OCI-LY3 (cell line): ENCODE data around the gene PLA2G1B.

Experiments used
- H2AFZ ChIP-seq: fragments of 200-600, 300-600 bp; shearing (Covaris generic); 2 replicates; pipeline ENCODE4 v1.6.0; 2014; ENCODE audit warnings: antibody characterized with exemption, low read depth, low read length
- H3K27ac ChIP-seq: fragments of 200-600, 300-600 bp; sonication (generic); 2 replicates; pipeline ENCODE4 v1.5.1; 2014; ENCODE audit warnings: mild to moderate bottlenecking, low read length, moderate library complexity, mixed read lengths
- H3K27me3 ChIP-seq: fragments of 200-600, 300-600 bp; sonication (generic); 2 replicates; pipeline ENCODE4 v1.6.1; 2014; ENCODE audit warnings: low read depth, low read length, mixed read lengths
- H3K36me3 ChIP-seq: fragments of 200-600, 300-600 bp; sonication (generic); replicated peaks from 2 replicates; pipeline ENCODE3; 2014; ENCODE audit warnings: low read depth, low read length, mixed read lengths
- H3K4me1 ChIP-seq: fragments of 300-600, 200-600 bp; sonication (generic); 2 replicates; pipeline ENCODE4 v1.6.1; 2014; ENCODE audit warnings: low read length, mixed read lengths
- H3K4me2 ChIP-seq: fragments of 200-600, 300-600 bp; sonication (generic); 2 replicates; pipeline ENCODE4 v1.6.1; 2014; ENCODE audit warnings: low read length, mixed read lengths
- H3K4me3 ChIP-seq: fragments of 300-600, 200-600 bp; sonication (generic); 2 replicates; pipeline ENCODE4 v1.5.1; 2014; ENCODE audit warnings: antibody characterized with exemption, mild to moderate bottlenecking, low read length, moderate library complexity
- H3K79me2 ChIP-seq: fragments of 300-600, 200-600 bp; shearing (Covaris generic); 2 replicates; pipeline ENCODE4 v1.6.1; 2014; ENCODE audit warnings: mild to moderate bottlenecking, low read length, mixed read lengths
- H3K9ac ChIP-seq: fragments of 300-600, 200-600 bp; shearing (Covaris generic); 2 replicates; pipeline ENCODE4 v1.6.0; 2014; ENCODE audit warnings: mild to moderate bottlenecking, low read length, moderate library complexity
- H3K9me3 ChIP-seq: fragments of 200-600, 300-600 bp; shearing (Covaris generic); 2 replicates; pipeline ENCODE4 v1.6.1; 2014; ENCODE audit warnings: low read length, mixed read lengths; ENCODE audit not compliant: insufficient read depth
- H4K20me1 ChIP-seq: fragments of 200-600, 300-600 bp; sonication (generic); 2 replicates; pipeline ENCODE4 v1.6.1; 2016; ENCODE audit warnings: low read length, mixed read lengths; ENCODE audit not compliant: insufficient read depth
- CTCF ChIP-seq: fragments of 200-600, 300-600 bp; sonication (generic); IDR thresholded peaks from 2 replicates; pipeline ENCODE4 v1.5.1; 2014; ENCODE audit warnings: antibody characterized with exemption, low read length, low read depth
- EZH2phosphoT487 ChIP-seq: fragments of 200-600 bp; shearing (Covaris generic); IDR thresholded peaks from 2 replicates; pipeline ENCODE4 v1.6.1; 2018; ENCODE audit warnings: antibody characterized with exemption, mixed run types, low read depth

Gene PLA2G1B

DNA sequence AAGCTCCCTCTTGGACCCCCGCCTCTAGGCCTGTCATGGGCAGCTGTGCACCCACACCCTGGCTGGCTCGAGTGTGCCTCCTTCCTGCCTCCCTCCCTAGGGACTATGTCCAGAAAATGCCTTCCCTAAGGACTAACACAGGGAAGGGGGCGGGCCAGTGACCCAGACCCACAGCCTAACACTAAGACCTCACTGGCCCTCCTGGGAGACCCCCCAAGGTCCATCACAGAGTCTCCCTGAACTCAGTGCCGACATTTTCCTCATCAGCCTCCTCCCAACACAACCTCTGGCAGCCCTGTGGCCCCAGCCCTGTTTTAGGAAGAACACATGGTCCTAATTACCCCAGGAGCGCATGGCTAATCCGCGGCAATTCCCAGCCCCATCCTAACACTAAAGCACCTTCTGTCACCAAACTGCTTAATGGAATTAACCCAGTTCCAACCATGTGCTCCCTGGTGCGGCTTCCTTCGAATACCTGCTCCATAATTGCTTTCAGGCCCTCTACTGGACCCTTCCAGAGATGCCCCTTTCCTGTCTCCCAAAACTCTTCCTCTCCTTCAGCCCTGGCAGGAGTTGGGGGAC, 35.8 kb upstream of the PLA2G1B start:
- Histone ChIP-seq H3K4me3 (no peak overlapping the region), H3K79me2 (no peaks in the 10 kb centered on the region), H2AFZ (no peak overlapping the region), H4K20me1 (no peaks in the 10 kb centered on the region), H3K27ac (no peak overlapping the region), H3K9me3 (no peaks in the 10 kb centered on the region), H3K27me3 (no peaks in the 10 kb centered on the region; the same call in 1 of the 2 replicates), H3K36me3 (no peaks in the 10 kb centered on the region), H3K4me1 (no peaks in the 10 kb centered on the region), H3K4me2 (no peak overlapping the region), H3K9ac (no peak overlapping the region)
- no peak for TF ChIP-seq CTCF
- no peak for TF ChIP-seq EZH2phosphoT487

- no peak overlapping the region for H3K9ac ChIP-seq
- no peak overlapping the region for H2AFZ ChIP-seq
- H3K27me3 ChIP-seq: no peaks in the 10 kb centered on the region; the same call in 1 of the 2 replicates
- no peaks in the 10 kb centered on the region for H3K9me3 ChIP-seq
- TF ChIP-seq EZH2phosphoT487 (no peak), CTCF (no peak)
- H3K79me2 ChIP-seq: no peaks in the 10 kb centered on the region
- H4K20me1 ChIP-seq: no peaks in the 10 kb centered on the region
- H3K27ac ChIP-seq: no peak overlapping the region
- H3K4me2 ChIP-seq: no peak overlapping the region
- no peak overlapping the region for H3K4me3 ChIP-seq
- no peaks in the 10 kb centered on the region for H3K36me3 ChIP-seq
- H3K4me1 ChIP-seq: no peaks in the 10 kb centered on the region
These were observed 35.1 kb upstream of the PLA2G1B start for GRCh38 chr12:120362516-120363273.

- Histone ChIP-seq H2AFZ (no peak overlapping the region), H3K9me3 (no peaks in the 10 kb centered on the region), H3K4me1 (no peaks in the 10 kb centered on the region), H3K79me2 (no peaks in the 10 kb centered on the region), H3K9ac (no peak overlapping the region), H3K27ac (no peak overlapping the region), H3K4me2 (no peak overlapping the region), H3K27me3 (no peaks in the 10 kb centered on the region; the same call in 1 of the 2 replicates), H3K36me3 (no peaks in the 10 kb centered on the region), H4K20me1 (no peaks in the 10 kb centered on the region), H3K4me3 (no peak overlapping the region)
- TF ChIP-seq CTCF (no peak), EZH2phosphoT487 (no peak)
These were observed 34.1 kb upstream of the PLA2G1B start for GRCh38 chr12:120361506-120362208.

DNA sequence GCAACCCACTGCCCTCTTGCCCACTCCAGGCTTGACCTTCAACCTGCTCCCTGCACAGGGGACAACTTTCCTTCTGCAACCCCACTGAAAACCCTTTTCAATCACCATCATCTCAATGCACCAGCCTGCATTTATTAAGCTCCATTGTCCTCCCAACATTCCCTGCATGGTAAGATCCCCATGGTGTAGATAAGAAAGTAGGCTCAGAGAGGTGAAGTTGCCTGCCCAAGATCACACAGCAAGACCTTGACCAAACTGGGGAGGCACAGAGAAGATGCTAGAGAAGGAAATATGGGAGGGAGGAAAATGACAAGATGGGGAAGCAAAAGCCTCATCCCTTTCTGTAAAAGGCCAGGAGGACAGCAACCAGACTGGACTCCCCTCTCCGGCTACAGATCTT, 31.5 kb upstream of the PLA2G1B start:
- H3K4me3 ChIP-seq: no peak overlapping the region
- TF ChIP-seq CTCF (no peak), EZH2phosphoT487 (no peak)
- no peaks in the 10 kb centered on the region for H3K27me3 ChIP-seq
- H2AFZ ChIP-seq: no peak overlapping the region
- no peaks in the 10 kb centered on the region for H3K79me2 ChIP-seq
- no peak overlapping the region for H3K9ac ChIP-seq
- no peaks in the 10 kb centered on the region for H4K20me1 ChIP-seq
- no peaks in the 10 kb centered on the region for H3K9me3 ChIP-seq
- no peak overlapping the region for H3K27ac ChIP-seq
- H3K4me1 ChIP-seq: no peaks in the 10 kb centered on the region
- H3K36me3 ChIP-seq: no peaks in the 10 kb centered on the region
- H3K4me2 ChIP-seq: no peak overlapping the region
